Peyer's patch (tissue), 4 donors: Measurements from ENCODE around the gene INPP5F.

ENCODE experiments used
- POLR2A ChIP-seq, 2 donors: fragments of 450-650 bp; IDR thresholded peaks; one replicate each; pipeline ENCODE4 v1.5.1; 2017; ENCODE audit warnings: antibody characterized with exemption in 2 of 2, mild to moderate bottlenecking in 2 of 2, moderate library complexity in 2 of 2
- TF ChIP-seq, protein P1 (sequence below), 6 experiments: fragments of 450-650 bp in 4 of 6; fragments of 200-600 bp in 2 of 6; sonication (generic) in 1 of 6; IDR thresholded peaks; one replicate each; pipeline ENCODE4 v1.5.1; 2017 to 2019; ENCODE audit warnings: antibody characterized with exemption in 6 of 6, mild to moderate bottlenecking in 3 of 6, moderate library complexity in 1 of 6

DNA sequence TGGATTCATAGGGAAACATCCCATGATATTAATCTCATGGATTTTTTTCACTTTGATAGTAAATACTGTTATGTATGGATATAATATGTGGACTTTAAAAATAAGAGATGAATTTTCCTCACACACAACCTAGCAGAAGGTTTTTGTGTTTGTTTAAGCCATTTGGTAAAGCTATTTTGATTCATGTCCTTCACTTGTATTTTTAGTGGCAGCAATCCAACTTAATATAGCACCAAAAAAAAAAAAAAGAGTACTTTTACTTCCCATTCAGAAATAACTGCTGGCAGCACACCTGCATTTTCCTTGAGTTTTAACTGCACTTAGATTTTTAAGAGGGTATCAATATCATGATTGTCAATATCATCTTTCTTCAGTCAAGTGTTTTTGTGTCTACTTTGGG, 86.8 kb downstream of the INPP5F start:
- no peak for TF ChIP-seq POLR2A (IDR thresholded peaks at IDR 0.05)
- TF ChIP-seq, protein P1, sequence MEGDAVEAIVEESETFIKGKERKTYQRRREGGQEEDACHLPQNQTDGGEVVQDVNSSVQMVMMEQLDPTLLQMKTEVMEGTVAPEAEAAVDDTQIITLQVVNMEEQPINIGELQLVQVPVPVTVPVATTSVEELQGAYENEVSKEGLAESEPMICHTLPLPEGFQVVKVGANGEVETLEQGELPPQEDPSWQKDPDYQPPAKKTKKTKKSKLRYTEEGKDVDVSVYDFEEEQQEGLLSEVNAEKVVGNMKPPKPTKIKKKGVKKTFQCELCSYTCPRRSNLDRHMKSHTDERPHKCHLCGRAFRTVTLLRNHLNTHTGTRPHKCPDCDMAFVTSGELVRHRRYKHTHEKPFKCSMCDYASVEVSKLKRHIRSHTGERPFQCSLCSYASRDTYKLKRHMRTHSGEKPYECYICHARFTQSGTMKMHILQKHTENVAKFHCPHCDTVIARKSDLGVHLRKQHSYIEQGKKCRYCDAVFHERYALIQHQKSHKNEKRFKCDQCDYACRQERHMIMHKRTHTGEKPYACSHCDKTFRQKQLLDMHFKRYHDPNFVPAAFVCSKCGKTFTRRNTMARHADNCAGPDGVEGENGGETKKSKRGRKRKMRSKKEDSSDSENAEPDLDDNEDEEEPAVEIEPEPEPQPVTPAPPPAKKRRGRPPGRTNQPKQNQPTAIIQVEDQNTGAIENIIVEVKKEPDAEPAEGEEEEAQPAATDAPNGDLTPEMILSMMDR (IDR thresholded peaks at IDR 0.05): no peak
